ENCODE data around the gene C2CD4C. TPM values are rescaled to one million over a fixed set of nuclear protein-coding genes. Genes with fewer than 3 reads are reported as not detected.

Gene C2CD4C
- total RNA-seq, 1 donor from 2014 or later: 5.7 TPM

GRCh38 chr19:403221-404027 lies 5.5 kb downstream of the C2CD4C start:
- TF ChIP-seq CTCF (IDR thresholded peaks at IDR 0.05): no peak
- peaks cover 9% of the 10 kb centered on the region for H3K27me3 ChIP-seq
- H3K27ac ChIP-seq: no peak overlapping the region
- H3K9me3 ChIP-seq: no peaks in the 10 kb centered on the region
- no peak overlapping the region for H3K4me3 ChIP-seq
- H3K36me3 ChIP-seq: no peaks in the 10 kb centered on the region
- H3K4me1 ChIP-seq: peaks cover 2% of the 10 kb centered on the region in 2 donors
- intact Hi-C loops (cut with DNase I): no loop called here
- peak in 1 of 2 donors; percentile 19 for DNase-seq (ENCODE audit: low spot score in 2 of 2)

GRCh38 chr19:402786-403185 lies 6.2 kb downstream of the C2CD4C start:
- no peak for DNase-seq (ENCODE audit: low spot score in 2 of 2)
- Histone ChIP-seq H3K36me3 (no peaks in the 10 kb centered on the region), H3K27me3 (peaks cover 2% of the 10 kb centered on the region), H3K9me3 (no peaks in the 10 kb centered on the region), H3K27ac (no peak overlapping the region), H3K4me1 (no peaks in the 10 kb centered on the region), H3K4me3 (no peak overlapping the region)
- intact Hi-C loops (cut with DNase I): no loop called here
- no peak for TF ChIP-seq CTCF (IDR thresholded peaks at IDR 0.05)

- H3K4me1 ChIP-seq: no peaks in the 10 kb centered on the region
- peak in 1 of 2 donors; percentile 46 for DNase-seq (ENCODE audit: low spot score in 2 of 2)
- no peak overlapping the region for H3K4me3 ChIP-seq
- no peaks in the 10 kb centered on the region for H3K27me3 ChIP-seq
- no peaks in the 10 kb centered on the region for H3K36me3 ChIP-seq
- H3K27ac ChIP-seq: no peak overlapping the region
- no peak for TF ChIP-seq CTCF (IDR thresholded peaks at IDR 0.05)
- no peaks in the 10 kb centered on the region for H3K9me3 ChIP-seq
- intact Hi-C loops (cut with DNase I): no loop called here
Measured at GRCh38 chr19:401866-402511, 7.0 kb downstream of the C2CD4C start.

- Histone ChIP-seq H3K27ac (no peak overlapping the region), H3K27me3 (no peaks in the 10 kb centered on the region), H3K4me1 (no peaks in the 10 kb centered on the region), H3K9me3 (no peaks in the 10 kb centered on the region), H3K4me3 (no peak overlapping the region), H3K36me3 (no peaks in the 10 kb centered on the region)
- no peak for TF ChIP-seq CTCF (IDR thresholded peaks at IDR 0.05)
- DNase-seq (ENCODE audit: low spot score in 2 of 2): peak in 1 of 2 donors; percentile 50
- intact Hi-C loops (cut with DNase I): no loop called here
Measured at GRCh38 chr19:400976-401865, 7.7 kb downstream of the C2CD4C start.

- H3K27me3 ChIP-seq: no peaks in the 10 kb centered on the region
- intact Hi-C loops (cut with DNase I): no loop called here
- H3K27ac ChIP-seq: no peak overlapping the region
- H3K9me3 ChIP-seq: no peaks in the 10 kb centered on the region
- no peak for DNase-seq (ENCODE audit: low spot score in 2 of 2)
- TF ChIP-seq CTCF (IDR thresholded peaks at IDR 0.05): no peak
- H3K36me3 ChIP-seq: no peaks in the 10 kb centered on the region
- no peak overlapping the region for H3K4me3 ChIP-seq
- H3K4me1 ChIP-seq: no peaks in the 10 kb centered on the region
Measured at GRCh38 chr19:399370-399769, 9.6 kb downstream of the C2CD4C start.
